ENCODE measurements around the gene ICE2. TPM values are rescaled to one million over a fixed set of nuclear protein-coding genes. Genes with fewer than 3 reads are reported as not detected.
"Not testable (repeated sequence)": the region's sequence is repeated elsewhere in the genome, so short reads cannot be mapped to it uniquely, and the experiment has no call there.

Gene ICE2
- total and polyA plus RNA-seq, 4 donors: 5.7 to 26.6 (median 16.8) TPM

GRCh38 chr15:60411774-60412425, 67.0 kb downstream of the ICE2 start (continued):
- TF ChIP-seq, protein P1, sequence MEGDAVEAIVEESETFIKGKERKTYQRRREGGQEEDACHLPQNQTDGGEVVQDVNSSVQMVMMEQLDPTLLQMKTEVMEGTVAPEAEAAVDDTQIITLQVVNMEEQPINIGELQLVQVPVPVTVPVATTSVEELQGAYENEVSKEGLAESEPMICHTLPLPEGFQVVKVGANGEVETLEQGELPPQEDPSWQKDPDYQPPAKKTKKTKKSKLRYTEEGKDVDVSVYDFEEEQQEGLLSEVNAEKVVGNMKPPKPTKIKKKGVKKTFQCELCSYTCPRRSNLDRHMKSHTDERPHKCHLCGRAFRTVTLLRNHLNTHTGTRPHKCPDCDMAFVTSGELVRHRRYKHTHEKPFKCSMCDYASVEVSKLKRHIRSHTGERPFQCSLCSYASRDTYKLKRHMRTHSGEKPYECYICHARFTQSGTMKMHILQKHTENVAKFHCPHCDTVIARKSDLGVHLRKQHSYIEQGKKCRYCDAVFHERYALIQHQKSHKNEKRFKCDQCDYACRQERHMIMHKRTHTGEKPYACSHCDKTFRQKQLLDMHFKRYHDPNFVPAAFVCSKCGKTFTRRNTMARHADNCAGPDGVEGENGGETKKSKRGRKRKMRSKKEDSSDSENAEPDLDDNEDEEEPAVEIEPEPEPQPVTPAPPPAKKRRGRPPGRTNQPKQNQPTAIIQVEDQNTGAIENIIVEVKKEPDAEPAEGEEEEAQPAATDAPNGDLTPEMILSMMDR (IDR thresholded peaks at IDR 0.05; ENCODE audit: low read depth, low read length, missing input control): no peak
- TF ChIP-seq YY1 (IDR thresholded peaks at IDR 0.05) (no peak), ZBTB33 (IDR thresholded peaks at IDR 0.05) (no peak), FOXA2 (IDR thresholded peaks at IDR 0.05) (no peak)

GRCh38 chr15:60410350-60410749, 68.6 kb downstream of the ICE2 start:
- 97% methylated on average over 9 of the region's 9 CpGs for WGBS
- H3K36me3 ChIP-seq (ENCODE audit: control insufficient read depth in 4 of 4, insufficient read depth in 3 of 4, low read depth in 1 of 4, low read length in 3 of 4); H3K4me3 ChIP-seq (ENCODE audit: low read depth in 1 of 3, low read length in 3 of 3); H3K9me3 ChIP-seq (ENCODE audit: control insufficient read depth in 4 of 4, low read length in 3 of 4); H3K9ac ChIP-seq (ENCODE audit: low read depth in 1 of 2, low read length in 2 of 2); H3K27me3 ChIP-seq (ENCODE audit: control insufficient read depth in 4 of 4, insufficient read depth in 4 of 4, low read length in 3 of 4); H3K27ac ChIP-seq (ENCODE audit: low read depth in 1 of 2, low read length in 2 of 2); H3K4me1 ChIP-seq (ENCODE audit: control insufficient read depth in 4 of 4, insufficient read depth in 4 of 4, low read length in 3 of 4); DNase-seq (ENCODE audit: low spot score): not testable (repeated sequence)

- no peak for DNase-seq (ENCODE audit: low spot score)
- Histone ChIP-seq H3K27me3 (ENCODE audit: control insufficient read depth in 4 of 4, insufficient read depth in 4 of 4, low read length in 3 of 4) (no peaks in the 10 kb centered on the region), H3K4me1 (ENCODE audit: control insufficient read depth in 4 of 4, insufficient read depth in 4 of 4, low read length in 3 of 4) (no peaks in the 10 kb centered on the region), H3K9me3 (ENCODE audit: control insufficient read depth in 4 of 4, low read length in 3 of 4) (no peaks in the 10 kb centered on the region), H3K4me3 (ENCODE audit: low read depth in 1 of 3, low read length in 3 of 3) (no peak overlapping the region), H3K36me3 (ENCODE audit: control insufficient read depth in 4 of 4, insufficient read depth in 3 of 4, low read depth in 1 of 4, low read length in 3 of 4) (no peaks in the 10 kb centered on the region), H3K27ac (ENCODE audit: low read depth in 1 of 2, low read length in 2 of 2) (no peak overlapping the region), H3K9ac (ENCODE audit: low read depth in 1 of 2, low read length in 2 of 2) (no peak overlapping the region)
- TF ChIP-seq YY1 (IDR thresholded peaks at IDR 0.05): no peak
- TF ChIP-seq HNF4A (conservative IDR thresholded peaks at IDR 0.05): no peak
- TF ChIP-seq FOXA2 (IDR thresholded peaks at IDR 0.05): no peak
- no peak for TF ChIP-seq MAX (IDR thresholded peaks at IDR 0.05)
- no peak for TF ChIP-seq ZBTB33 (IDR thresholded peaks at IDR 0.05)
- no peak for TF ChIP-seq RAD21 (IDR thresholded peaks at IDR 0.05)
- TF ChIP-seq HNF4G (IDR thresholded peaks at IDR 0.05): no peak
- no peak for TF ChIP-seq JUND (IDR thresholded peaks at IDR 0.05)
- no peak for TF ChIP-seq EGR1 (IDR thresholded peaks at IDR 0.05; ENCODE audit: low read depth in 2 of 2)
- TF ChIP-seq, protein P2, sequence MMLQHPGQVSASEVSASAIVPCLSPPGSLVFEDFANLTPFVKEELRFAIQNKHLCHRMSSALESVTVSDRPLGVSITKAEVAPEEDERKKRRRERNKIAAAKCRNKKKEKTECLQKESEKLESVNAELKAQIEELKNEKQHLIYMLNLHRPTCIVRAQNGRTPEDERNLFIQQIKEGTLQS (IDR thresholded peaks at IDR 0.05): no peak
- TF ChIP-seq FOXA1 (IDR thresholded peaks at IDR 0.05): no peak
- no peak for TF ChIP-seq GABPA (IDR thresholded peaks at IDR 0.05 in 1 of 2, conservative IDR thresholded peaks at IDR 0.05 in 1 of 2)
These were observed 70.4 kb downstream of the ICE2 start for GRCh38 chr15:60408463-60408981.

Measured in liver (tissue), 9 donors.